Measurements from ENCODE around the gene RNF207. TPM values are rescaled to one million over a fixed set of nuclear protein-coding genes. Genes with fewer than 3 reads are reported as not detected.

RNF207 gene
- total RNA-seq, 4 donors from 2014 or later, result 32.9 to 63.5 (median 47.0) TPM

DNA sequence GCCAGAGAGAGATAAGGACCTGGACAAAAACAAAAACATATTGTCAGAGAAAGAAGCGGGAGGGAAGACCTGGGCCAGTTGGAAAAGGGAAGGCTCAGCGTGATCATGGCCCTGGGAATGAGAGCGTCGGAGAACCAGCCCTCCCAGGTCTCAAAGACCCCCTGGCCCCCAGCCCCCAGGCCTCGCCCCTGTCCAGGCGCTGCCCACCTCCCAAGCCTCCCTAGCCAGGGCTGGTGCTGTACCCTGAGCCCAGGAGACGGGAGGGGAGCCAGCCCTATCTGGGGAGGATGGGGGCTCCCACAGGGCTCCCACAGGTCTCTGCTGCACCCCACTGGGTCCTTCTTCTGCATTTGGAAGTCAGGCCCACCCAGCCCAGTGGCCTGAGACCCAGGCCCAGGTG is 40.9 kb upstream of the RNF207 start:
- H3K9me3 ChIP-seq, result no peaks in the 10 kb centered on the region
- intact Hi-C loops (cut with DNase I), result no loop called here
- WGBS, 2 donors, result 67 to 78% methylated on average over 7 of the region's 7 CpGs

DNA sequence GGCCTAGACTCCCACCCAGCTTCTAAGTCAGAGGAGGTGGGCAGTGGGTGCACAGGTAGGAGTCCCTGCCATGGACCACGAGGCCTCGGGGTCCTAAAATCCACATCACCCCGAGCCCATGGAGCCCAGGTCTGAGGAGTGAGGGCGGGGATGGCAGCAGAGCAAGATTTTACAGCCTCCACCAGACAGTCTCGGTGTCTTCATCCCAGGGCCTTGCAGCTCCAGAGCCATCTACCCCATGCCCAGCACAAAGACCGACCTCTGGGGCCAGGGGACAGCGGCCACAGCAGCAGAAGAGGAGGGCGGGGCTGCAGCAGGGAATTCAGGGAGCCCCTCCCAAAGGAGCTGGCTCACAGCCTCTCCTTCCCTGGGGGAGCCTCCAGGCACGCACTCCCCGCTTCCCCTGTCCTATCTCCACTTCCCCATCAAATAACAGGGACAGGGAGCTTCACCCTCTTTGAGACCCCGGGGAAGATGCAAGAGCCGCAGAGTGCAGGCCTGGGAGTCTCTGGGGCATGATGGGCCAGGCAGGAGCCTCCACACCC is 40.4 kb upstream of the RNF207 start:
- no peaks in the 10 kb centered on the region for H3K27me3 ChIP-seq
- no peaks in the 10 kb centered on the region for H3K9me3 ChIP-seq

More for the DNA sequence above, 40.9 kb upstream of the RNF207 start:
- Histone ChIP-seq H3K4me3 (replicated peaks in 1 of 3) (no peak overlapping the region), H3K27ac (no peak overlapping the region), H3K36me3 (no peaks in the 10 kb centered on the region), H3K27me3 (no peaks in the 10 kb centered on the region), H3K4me1 (no peaks in the 10 kb centered on the region)
- DNase-seq, result no peak
- TF ChIP-seq, protein P1, sequence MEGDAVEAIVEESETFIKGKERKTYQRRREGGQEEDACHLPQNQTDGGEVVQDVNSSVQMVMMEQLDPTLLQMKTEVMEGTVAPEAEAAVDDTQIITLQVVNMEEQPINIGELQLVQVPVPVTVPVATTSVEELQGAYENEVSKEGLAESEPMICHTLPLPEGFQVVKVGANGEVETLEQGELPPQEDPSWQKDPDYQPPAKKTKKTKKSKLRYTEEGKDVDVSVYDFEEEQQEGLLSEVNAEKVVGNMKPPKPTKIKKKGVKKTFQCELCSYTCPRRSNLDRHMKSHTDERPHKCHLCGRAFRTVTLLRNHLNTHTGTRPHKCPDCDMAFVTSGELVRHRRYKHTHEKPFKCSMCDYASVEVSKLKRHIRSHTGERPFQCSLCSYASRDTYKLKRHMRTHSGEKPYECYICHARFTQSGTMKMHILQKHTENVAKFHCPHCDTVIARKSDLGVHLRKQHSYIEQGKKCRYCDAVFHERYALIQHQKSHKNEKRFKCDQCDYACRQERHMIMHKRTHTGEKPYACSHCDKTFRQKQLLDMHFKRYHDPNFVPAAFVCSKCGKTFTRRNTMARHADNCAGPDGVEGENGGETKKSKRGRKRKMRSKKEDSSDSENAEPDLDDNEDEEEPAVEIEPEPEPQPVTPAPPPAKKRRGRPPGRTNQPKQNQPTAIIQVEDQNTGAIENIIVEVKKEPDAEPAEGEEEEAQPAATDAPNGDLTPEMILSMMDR (IDR thresholded peaks at IDR 0.05), result no peak
- no peak for TF ChIP-seq POLR2A (IDR thresholded peaks at IDR 0.05)

DNA sequence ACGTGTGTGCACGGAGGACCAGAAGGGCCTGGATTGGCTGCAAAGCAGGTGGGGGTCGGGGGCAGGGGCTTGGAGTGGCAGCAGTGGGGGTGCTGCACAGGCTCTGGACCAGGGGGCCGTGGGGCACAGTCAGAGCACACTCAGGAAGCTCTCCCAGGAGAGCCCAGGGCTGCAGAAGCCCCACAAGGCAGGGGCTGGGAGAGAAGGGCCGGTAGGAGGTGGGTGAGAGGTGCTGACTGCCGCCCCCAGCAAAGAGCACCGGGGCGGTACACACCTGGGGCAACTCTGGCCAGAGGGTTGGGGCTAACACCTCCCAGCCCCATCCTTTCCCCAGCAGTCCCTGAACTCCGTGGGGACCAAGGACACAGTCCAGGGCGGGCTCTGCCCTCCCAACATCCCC is 39.7 kb upstream of the RNF207 start:
- TF ChIP-seq POLR2A (IDR thresholded peaks at IDR 0.05), result no peak
- TF ChIP-seq, protein P1 (IDR thresholded peaks at IDR 0.05), result no peak
- DNase-seq, result no peak
- H3K27me3 ChIP-seq, result no peaks in the 10 kb centered on the region
- H3K27ac ChIP-seq, result no peak overlapping the region
- intact Hi-C loops (cut with DNase I), result no loop called here
- 44 to 61% methylated on average over 3 to 8 of the region's 10 CpGs for WGBS, 2 donors
- no peaks in the 10 kb centered on the region for H3K36me3 ChIP-seq
- no peaks in the 10 kb centered on the region for H3K4me1 ChIP-seq
- no peaks in the 10 kb centered on the region for H3K9me3 ChIP-seq
- H3K4me3 ChIP-seq (replicated peaks in 1 of 3), result no peak overlapping the region

More for the DNA sequence above, 40.4 kb upstream of the RNF207 start:
- no peaks in the 10 kb centered on the region for H3K36me3 ChIP-seq
- no peak overlapping the region for H3K4me3 ChIP-seq (replicated peaks in 1 of 3)
- H3K27ac ChIP-seq, result no peak overlapping the region
- TF ChIP-seq, protein P1 (IDR thresholded peaks at IDR 0.05), result no peak
- no peak for TF ChIP-seq POLR2A (IDR thresholded peaks at IDR 0.05)
- no peaks in the 10 kb centered on the region for H3K4me1 ChIP-seq
- intact Hi-C loops (cut with DNase I), result no loop called here
- WGBS, 2 donors, result 62 to 74% methylated on average over 7 to 12 of the region's 12 CpGs
- DNase-seq, result no peak

DNA sequence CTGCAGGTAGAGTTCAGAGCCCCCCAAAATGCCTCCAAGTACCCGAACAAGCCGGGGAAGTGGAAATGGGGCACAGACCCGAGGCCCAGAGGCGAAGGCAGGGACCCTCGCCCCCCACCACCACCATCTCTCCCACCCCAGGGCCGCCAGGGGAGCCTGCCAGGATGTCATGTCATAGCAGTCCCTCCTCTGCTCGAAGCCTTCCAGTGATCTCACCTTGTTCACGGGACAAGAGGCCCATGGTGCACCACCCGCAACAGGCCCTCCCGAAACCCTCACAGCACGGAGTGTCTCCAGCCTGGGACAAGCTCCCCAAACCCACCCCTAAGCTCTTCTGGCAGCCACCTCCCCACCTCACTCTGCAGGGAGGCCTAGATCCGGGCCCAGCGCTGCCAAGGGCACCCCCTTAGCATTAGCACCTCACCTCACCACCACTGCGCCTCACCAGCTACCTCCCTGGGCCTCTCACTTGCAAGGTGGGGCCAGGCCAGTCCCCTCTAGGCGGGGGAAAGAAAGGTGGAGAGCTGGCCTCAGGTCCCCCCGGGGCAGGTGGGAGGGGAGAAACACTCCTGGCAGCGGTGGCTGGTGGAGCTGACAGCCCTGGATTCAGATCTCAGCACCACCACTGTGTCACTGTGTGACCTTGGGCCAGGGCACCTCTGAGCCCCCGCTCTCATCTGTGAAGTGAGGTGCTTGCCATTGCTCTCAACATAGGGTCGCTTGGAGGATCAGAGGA is 39.1 kb upstream of the RNF207 start:
- H3K9me3 ChIP-seq, result no peaks in the 10 kb centered on the region
- H3K4me3 ChIP-seq (replicated peaks in 1 of 3), result no peak overlapping the region
- DNase-seq, result no peak
- H3K27ac ChIP-seq, result no peak overlapping the region
- no peak for TF ChIP-seq POLR2A (IDR thresholded peaks at IDR 0.05)
- TF ChIP-seq, protein P1 (IDR thresholded peaks at IDR 0.05), result no peak
- H3K4me1 ChIP-seq, result no peaks in the 10 kb centered on the region
- intact Hi-C loops (cut with DNase I), result no loop called here
- H3K27me3 ChIP-seq, result no peaks in the 10 kb centered on the region
- no peaks in the 10 kb centered on the region for H3K36me3 ChIP-seq
- WGBS, 2 donors, result 80 to 84% methylated on average over 4 to 16 of the region's 19 CpGs

All from thyroid gland (tissue), 4 donors.